AG09319 (cell line): ENCODE data around the gene C17orf107.

ENCODE experiments used
- DNase-seq: peaks from one replicate; pipeline ENCODE4 v3.0.0-alpha.2; 2010; ENCODE audit warnings: low read depth; ENCODE audit errors: extremely low read depth
- TF ChIP-seq, protein P1 (sequence below): IDR thresholded peaks from 2 replicates; pipeline ENCODE4 v1.5.1; 2011; ENCODE audit warnings: low read depth, mild to moderate bottlenecking, inconsistent platforms, low read length, moderate library complexity

Gene C17orf107

DNA sequence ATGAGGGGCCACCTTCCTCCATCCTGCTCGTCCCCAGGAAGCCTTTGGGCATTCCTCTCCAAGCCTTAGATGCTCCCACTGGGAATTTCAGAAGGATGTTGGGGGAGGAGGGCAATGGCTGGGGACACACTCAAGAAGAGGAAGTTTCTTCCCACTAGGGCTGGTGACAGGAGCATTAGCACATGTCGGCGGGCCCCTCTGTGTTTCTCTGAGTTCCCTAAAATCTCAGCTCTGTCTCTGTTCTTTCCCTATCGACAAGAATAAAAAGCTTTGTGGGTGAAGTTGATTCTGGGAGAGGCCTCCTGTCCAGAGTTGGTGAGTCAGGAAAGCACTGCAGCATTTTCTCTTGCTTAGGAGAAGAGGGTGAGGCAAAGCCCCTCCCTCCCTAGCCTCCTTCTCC, 19.7 kb upstream of the C17orf107 start:
- TF ChIP-seq, protein P1, sequence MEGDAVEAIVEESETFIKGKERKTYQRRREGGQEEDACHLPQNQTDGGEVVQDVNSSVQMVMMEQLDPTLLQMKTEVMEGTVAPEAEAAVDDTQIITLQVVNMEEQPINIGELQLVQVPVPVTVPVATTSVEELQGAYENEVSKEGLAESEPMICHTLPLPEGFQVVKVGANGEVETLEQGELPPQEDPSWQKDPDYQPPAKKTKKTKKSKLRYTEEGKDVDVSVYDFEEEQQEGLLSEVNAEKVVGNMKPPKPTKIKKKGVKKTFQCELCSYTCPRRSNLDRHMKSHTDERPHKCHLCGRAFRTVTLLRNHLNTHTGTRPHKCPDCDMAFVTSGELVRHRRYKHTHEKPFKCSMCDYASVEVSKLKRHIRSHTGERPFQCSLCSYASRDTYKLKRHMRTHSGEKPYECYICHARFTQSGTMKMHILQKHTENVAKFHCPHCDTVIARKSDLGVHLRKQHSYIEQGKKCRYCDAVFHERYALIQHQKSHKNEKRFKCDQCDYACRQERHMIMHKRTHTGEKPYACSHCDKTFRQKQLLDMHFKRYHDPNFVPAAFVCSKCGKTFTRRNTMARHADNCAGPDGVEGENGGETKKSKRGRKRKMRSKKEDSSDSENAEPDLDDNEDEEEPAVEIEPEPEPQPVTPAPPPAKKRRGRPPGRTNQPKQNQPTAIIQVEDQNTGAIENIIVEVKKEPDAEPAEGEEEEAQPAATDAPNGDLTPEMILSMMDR = no peak
- DNase-seq = no peak

DNA sequence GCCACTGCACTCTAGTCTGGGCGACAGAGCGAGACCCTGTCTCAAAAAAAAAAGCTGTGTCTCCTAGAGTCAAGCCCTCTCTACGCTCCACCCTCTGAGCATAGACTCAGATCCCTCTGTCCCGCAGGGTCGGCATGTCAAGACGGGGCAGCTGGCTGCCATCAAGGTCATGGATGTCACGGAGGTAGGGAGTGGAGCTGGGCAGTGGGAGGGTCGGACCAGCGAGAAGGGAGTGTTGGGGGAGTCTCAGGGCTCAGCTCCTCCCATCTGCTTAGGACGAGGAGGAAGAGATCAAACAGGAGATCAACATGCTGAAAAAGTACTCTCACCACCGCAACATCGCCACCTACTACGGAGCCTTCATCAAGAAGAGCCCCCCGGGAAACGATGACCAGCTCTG, 18.5 kb upstream of the C17orf107 start:
- TF ChIP-seq, protein P1 = no peak
- no peak for DNase-seq

DNA sequence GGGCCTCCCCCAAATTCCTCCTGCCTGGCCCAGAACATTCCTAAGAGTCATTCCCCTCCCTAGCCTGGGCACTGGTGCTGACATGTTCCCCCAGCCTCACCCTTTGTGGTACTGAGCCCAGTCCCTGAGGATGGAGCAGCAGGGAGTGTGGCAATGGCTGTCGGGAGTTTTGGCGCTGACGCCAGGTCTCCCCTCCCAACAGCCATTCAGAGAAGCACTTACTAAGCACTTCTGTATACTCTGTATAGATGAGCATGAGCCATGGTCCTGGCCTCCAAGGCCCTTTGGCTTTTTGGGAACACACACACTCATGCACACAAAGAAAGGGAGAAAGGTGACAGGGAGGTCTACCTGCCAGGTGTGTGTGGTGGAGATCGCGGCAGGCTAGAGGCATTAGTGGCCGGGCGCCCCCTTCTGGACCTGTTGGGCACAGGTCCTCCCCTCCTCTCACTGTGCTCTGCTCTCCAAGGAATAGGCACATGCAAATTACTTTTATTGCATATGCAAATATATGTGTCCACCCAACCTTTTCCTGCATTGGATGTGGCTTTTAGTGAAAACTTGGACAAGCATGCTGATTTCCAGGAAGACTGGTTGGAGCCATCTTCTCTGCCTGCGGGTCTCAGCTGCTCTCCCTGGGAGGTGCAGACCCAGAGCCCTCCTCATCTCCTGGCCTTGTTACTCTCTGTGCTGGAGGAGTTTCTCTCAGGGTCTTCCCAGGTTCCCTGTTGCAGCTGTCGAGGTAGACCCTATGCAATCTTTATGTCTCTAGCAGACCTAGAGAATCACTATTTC, 17.4 kb upstream of the C17orf107 start:
- no peak for DNase-seq
- TF ChIP-seq, protein P1 = peak; percentile 74

DNA sequence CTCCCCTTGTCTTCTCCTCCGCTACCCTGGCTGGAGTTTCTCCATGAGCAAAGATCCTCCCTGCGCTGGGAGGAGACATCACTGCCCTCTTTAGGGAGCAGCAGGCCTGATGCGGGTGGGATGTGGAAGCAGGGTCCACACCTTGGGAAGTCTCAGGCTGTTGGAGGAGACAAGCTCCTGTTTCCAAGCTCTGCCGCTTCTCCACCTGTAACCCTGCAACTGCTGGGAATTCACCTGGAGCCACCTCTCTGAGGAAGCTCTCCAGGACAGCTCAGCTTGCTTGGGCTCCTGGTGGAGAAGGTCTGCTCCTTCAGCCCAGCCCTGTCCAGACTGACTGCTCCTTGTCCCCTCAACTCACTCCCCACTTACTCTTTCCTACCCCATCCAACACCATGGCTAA, 14.8 kb upstream of the C17orf107 start:
- TF ChIP-seq, protein P1 = no peak
- DNase-seq = no peak

DNA sequence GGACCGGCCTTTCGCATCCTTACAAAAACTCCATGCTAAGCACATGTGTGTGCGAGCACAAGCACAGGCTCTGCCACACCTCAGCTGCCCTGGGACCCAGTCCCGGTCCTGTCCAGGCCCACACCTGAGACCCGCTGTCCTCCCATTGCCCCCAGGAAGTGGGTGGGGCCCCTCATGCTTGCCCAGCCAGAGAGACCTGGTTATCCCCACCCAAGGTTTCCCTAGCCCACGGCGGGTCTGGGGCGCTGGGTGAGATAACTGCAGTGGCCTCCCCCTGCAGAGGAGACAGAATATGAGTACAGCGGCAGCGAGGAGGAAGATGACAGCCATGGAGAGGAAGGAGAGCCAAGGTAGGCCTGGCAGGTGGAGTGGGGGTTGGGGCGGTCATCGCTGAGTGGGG, 12.5 kb upstream of the C17orf107 start:
- TF ChIP-seq, protein P1 = no peak
- DNase-seq = no peak

DNA sequence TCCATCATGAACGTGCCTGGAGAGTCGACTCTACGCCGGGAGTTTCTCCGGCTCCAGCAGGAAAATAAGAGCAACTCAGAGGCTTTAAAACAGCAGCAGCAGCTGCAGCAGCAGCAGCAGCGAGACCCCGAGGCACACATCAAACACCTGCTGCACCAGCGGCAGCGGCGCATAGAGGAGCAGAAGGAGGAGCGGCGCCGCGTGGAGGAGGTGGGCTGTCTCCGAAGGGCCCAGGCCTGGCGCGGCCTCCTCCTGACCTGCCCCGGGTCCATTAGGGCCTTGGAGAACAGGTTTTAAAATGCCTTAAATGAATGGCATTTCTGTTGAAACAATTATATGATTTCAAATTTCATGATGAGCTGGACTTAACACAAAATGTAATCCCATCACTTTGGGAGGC, 11.8 kb upstream of the C17orf107 start:
- TF ChIP-seq, protein P1 = no peak
- DNase-seq = no peak

DNA sequence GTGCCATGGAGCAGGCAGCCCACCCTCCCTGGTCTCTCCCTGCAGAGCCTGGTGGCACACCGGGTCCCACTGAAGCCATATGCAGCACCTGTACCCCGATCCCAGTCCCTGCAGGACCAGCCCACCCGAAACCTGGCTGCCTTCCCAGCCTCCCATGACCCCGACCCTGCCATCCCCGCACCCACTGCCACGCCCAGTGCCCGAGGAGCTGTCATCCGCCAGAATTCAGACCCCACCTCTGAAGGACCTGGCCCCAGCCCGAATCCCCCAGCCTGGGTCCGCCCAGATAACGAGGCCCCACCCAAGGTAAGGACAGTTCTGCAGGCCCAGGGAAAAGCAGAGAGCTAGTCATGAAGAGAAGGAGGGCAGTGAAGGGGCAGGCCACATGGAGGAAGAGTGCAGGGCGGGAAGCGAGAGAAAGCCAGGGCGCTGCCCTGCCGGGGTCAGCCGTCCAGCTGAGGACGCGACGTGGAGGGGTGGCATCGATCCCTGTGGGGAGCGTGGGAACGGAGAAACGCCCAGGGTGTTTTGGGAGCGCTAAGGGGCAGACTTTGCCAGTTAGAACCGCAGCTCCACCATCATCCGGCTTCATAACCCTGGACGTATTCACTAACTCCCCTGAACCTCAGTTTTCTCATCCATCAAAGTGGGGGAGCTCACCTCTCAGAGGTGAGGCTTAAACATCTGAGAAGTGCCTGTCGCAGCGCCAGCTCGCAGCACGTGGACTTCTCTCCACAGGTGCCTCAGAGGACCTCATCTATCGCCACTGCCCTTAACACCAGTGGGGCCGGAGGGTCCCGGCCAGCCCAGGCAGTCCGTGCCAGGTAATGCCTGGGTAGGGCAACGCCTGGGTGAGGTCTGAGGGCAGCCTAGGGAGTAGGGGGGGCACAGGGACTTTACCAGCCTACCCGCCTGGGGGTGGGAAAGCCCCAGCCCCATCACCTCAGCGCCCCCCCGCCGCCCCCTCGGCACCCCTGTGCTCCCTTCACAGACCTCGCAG, 7.6 kb upstream of the C17orf107 start:
- DNase-seq = no peak
- TF ChIP-seq, protein P1 = no peak
